Right lobe of liver (tissue), 6 donors: ENCODE results near the gene NEURL1. TPM values are rescaled to one million over a fixed set of nuclear protein-coding genes. Genes with fewer than 3 reads are reported as not detected.

ENCODE experiments used
- ATAC-seq, 4 donors: fragments of 200-7000 bp; cut with Tn5 transposase; one replicate each; pipeline ENCODE4 v1.9.1; 2020; ENCODE audit warnings: mild to moderate bottlenecking in 4 of 4, moderate library complexity in 4 of 4
- DNase-seq, 3 donors: peaks; one replicate each; pipeline ENCODE4 v3.0.0-alpha.2; 2020
- H3K27ac ChIP-seq, 3 donors: fragments of 200-600 bp; one replicate each; pipeline ENCODE4 v1.8.0; 2022
- H3K27me3 ChIP-seq, 2 donors: fragments of 200-600 bp; one replicate each; pipeline ENCODE4 v1.8.0; 2022
- H3K36me3 ChIP-seq, 4 donors: fragments of 200-600 bp; sonication (generic) in 1 of 4; one replicate each; pipeline versions ENCODE4 v1.5.1 to v1.8.0; 2017 to 2022; ENCODE audit warnings: control low read depth in 1 of 4
- H3K4me1 ChIP-seq, 4 donors: fragments of 200-600 bp; sonication (generic) in 1 of 4; one replicate each; pipeline versions ENCODE4 v1.5.1 to v1.8.0; 2017 to 2022; ENCODE audit warnings: control low read depth in 1 of 4
- H3K4me3 ChIP-seq, 3 donors: fragments of 200-600 bp; one replicate each; pipeline ENCODE4 v1.8.0; 2022
- H3K9me3 ChIP-seq, 4 donors: fragments of 200-600 bp; sonication (generic) in 1 of 4; one replicate each; pipeline versions ENCODE4 v1.5.1 to v1.8.0; 2017 to 2022; ENCODE audit warnings: control low read depth in 1 of 4
- POLR2A ChIP-seq: fragments of 450-650 bp; IDR thresholded peaks from one replicate; pipeline ENCODE4 v1.6.1; 2017; ENCODE audit warnings: antibody characterized with exemption, mild to moderate bottlenecking
- WGBS: methylation state at CpG from one replicate; pipeline ENCODE4 v1.1.6; 2018; ENCODE audit warnings: low coverage, low lambda C conversion rate; ENCODE audit not compliant: insufficient coverage; ENCODE audit errors: missing lambda C conversion rate; 5-methylcytosine and 5-hydroxymethylcytosine counted together
- intact Hi-C, 2 donors: fragments of 100-400 bp; cut with DNase I; formaldehyde crosslinking; loops; one replicate each; pipeline versions ENCODE4 v1.11.2 to v1.14.1; 2022
- total RNA-seq, 6 experiments: library from RNA; depleted of rRNA in 2 of 6; stranded (reverse); fragments of >200 nt in 2 of 6; fragmentation: NEBNext Ultra II Directional in 3 of 6; extraction: Animal tissue kit (Norgen Biotek cat#: 25700) in 3 of 6; gene quantifications; one replicate each; pipeline versions ENCODE4 v1.1.0 to v1.2.4, GENCODE V29; 2016 to 2023
- TF ChIP-seq, protein P1 (sequence below), 4 donors: fragments of 200-600 bp in 3 of 4; fragments of 450-650 bp in 1 of 4; IDR thresholded peaks; one replicate each; pipeline versions ENCODE4 v1.5.1 to v1.8.0; 2016 to 2022; ENCODE audit warnings: antibody characterized with exemption in 4 of 4, mild to moderate bottlenecking in 2 of 4
- donor health status: DM: no; HTN: yes; CAD: no.
- donor health status: DM: no; HTN: no; CAD: no.
- donor health status: DM: no; HTN: no; CAD: no.
- donor health status: DM: no; HTN: yes; CAD: no.
- donor health status: DM: no; HTN: yes; CAD: no.

NEURL1 gene
- total RNA-seq, 6 experiments from 2014 or later: 0.10 to 1.6 (median 0.83) TPM; not detected in 1

DNA sequence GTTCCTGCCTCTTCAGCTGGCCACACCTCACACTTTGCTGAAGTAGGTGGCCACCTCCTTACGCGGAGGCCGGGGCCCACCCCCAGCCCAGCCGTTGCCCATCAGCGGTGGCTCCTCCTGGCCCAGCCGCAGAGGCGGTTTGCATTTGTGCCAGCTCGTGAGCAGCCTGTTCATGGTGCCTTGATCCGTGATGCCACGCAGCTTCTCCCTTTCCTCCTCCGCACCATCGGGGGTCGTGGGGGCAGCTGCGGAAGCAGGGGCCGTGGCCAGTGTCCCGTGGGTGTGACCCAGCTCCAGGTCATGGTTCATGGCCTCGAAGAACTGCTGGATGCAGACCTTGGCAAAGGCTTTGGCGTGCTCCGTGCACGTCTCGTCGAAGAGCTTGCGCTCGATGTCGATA, 38.3 kb upstream of the NEURL1 start:
- no peak overlapping the region for H3K4me3 ChIP-seq
- no peaks in the 10 kb centered on the region for H3K27me3 ChIP-seq
- H3K9me3 ChIP-seq: no peaks in the 10 kb centered on the region
- TF ChIP-seq, protein P1, sequence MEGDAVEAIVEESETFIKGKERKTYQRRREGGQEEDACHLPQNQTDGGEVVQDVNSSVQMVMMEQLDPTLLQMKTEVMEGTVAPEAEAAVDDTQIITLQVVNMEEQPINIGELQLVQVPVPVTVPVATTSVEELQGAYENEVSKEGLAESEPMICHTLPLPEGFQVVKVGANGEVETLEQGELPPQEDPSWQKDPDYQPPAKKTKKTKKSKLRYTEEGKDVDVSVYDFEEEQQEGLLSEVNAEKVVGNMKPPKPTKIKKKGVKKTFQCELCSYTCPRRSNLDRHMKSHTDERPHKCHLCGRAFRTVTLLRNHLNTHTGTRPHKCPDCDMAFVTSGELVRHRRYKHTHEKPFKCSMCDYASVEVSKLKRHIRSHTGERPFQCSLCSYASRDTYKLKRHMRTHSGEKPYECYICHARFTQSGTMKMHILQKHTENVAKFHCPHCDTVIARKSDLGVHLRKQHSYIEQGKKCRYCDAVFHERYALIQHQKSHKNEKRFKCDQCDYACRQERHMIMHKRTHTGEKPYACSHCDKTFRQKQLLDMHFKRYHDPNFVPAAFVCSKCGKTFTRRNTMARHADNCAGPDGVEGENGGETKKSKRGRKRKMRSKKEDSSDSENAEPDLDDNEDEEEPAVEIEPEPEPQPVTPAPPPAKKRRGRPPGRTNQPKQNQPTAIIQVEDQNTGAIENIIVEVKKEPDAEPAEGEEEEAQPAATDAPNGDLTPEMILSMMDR (IDR thresholded peaks at IDR 0.05): no peak
- TF ChIP-seq POLR2A: no peak
- ATAC-seq (no peak), DNase-seq (no peak)
- no CpG with 5 or more reads among the region's 25 CpGs for WGBS
- H3K4me1 ChIP-seq: no peaks in the 10 kb centered on the region
- H3K36me3 ChIP-seq: no peaks in the 10 kb centered on the region
- no peak overlapping the region for H3K27ac ChIP-seq
- intact Hi-C loops: no loop called here

DNA sequence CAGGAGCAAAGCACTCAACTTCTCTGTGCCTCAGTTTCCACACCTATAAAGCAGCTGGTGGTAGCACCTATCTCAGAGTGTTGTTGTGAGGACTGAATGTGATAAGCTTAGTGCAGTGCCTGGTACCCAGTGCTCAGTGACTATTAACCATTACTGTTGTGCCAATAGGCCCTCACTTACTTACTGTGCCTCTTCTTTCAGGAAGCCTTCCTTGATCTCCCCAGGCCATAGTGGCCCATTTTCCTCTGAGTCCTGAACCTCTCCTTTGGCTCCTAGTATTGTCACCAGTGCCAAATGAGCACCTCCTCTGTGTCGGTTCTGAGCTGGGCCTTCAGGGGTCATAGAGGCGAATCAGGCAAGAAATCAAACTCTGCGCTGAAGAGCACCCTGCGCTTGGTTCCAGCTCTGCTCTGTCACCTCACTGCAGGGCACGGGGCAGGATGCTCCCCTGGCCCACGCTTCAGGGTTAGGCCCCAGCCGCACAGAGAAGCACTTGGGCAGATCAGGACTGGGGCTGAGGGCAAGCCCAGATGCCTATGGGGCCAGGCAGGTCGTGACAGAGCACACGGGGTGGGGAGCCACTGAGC, 37.3 kb upstream of the NEURL1 start:
- Histone ChIP-seq H3K27ac (no peak overlapping the region), H3K36me3 (no peaks in the 10 kb centered on the region), H3K9me3 (no peaks in the 10 kb centered on the region), H3K27me3 (no peaks in the 10 kb centered on the region), H3K4me1 (no peaks in the 10 kb centered on the region), H3K4me3 (no peak overlapping the region)
- intact Hi-C loops: no loop called here
- ATAC-seq (no peak), DNase-seq (no peak)
- WGBS: 67% methylated on average over 1 of the region's 9 CpGs
- TF ChIP-seq, protein P1 (IDR thresholded peaks at IDR 0.05): no peak
- no peak for TF ChIP-seq POLR2A

DNA sequence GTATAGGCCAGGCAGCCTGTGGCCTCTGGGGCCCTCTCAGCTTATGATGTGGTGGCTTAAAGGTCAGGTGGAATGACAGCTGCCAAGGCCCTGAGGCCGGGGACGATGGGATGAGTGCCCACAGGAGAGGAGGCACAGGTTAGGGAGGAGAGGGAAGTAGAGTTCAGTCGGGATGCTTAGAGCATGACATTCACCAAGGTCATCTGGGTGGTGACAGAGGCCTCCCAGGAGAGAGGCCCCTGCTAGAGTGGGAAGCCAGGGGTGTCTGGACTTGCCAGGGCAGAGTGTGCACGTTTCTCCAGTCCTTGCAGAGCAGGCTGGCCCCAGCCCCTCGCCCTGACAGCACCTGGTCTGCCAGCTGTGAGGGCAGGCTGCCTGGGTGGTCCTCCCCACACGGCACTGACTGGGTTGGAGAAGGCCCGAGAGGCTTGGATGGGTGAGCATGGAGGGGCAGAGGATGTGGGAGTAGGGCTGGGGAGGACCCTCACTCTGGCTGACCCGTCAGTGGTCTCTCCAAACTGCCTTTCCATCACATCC, 36.3 kb upstream of the NEURL1 start:
- TF ChIP-seq, protein P1 (IDR thresholded peaks at IDR 0.05): no peak
- TF ChIP-seq POLR2A: no peak
- ATAC-seq: no peak
- DNase-seq: no peak
- Histone ChIP-seq H3K27me3 (no peaks in the 10 kb centered on the region), H3K27ac (no peak overlapping the region), H3K4me3 (no peak overlapping the region), H3K9me3 (no peaks in the 10 kb centered on the region), H3K36me3 (no peaks in the 10 kb centered on the region), H3K4me1 (no peaks in the 10 kb centered on the region)
- intact Hi-C loops: no loop called here
- WGBS: 81% methylated on average over 3 of the region's 8 CpGs

DNA sequence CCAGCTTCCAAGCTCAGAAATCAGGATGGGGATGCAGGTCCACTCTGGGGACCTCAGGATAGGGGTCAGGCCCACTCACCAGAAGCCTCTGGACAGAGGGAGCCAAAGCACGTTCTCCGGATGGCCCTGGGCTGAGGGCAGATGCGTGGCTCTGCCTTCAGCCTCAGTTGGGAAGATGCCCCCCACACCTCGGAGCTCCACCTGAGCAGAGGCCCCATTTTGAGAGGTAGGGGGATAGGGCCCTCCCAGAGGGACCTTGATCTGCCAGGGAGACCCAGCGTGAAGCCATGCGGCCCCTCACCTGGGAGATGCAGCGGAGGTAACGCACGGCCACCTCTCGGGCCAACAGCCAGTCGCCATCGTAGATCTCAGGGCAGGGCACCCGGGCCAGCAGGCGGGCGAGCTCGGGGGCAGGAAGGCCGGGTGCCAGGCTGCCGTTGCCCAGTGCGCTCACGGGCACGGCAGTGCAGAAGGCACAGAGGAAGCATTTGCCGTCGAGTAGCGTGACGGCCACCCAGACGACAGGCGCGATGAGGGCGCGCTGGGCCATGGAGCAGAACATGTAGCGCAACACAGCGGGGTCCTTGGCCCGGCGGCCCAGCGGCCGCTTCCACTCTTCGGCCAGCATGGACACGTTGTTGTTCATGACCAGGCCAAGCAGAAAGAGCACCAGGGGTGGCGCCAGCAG, 35.5 kb upstream of the NEURL1 start:
- no peaks in the 10 kb centered on the region for H3K4me1 ChIP-seq
- H3K27me3 ChIP-seq: no peaks in the 10 kb centered on the region
- H3K9me3 ChIP-seq: no peaks in the 10 kb centered on the region
- no peak for DNase-seq
- H3K27ac ChIP-seq: no peak overlapping the region
- 80% methylated on average over 1 of the region's 39 CpGs for WGBS
- intact Hi-C loops: no loop called here
- no peak for ATAC-seq
- no peak for TF ChIP-seq POLR2A
- TF ChIP-seq, protein P1 (IDR thresholded peaks at IDR 0.05): no peak
- no peaks in the 10 kb centered on the region for H3K36me3 ChIP-seq
- H3K4me3 ChIP-seq: no peak overlapping the region
